ENCODE measurements around the gene MARCHF7.

- TF ChIP-seq MAX (IDR thresholded peaks at IDR 0.05; ENCODE audit: low read depth, low read length) (no peak), CTCF (IDR thresholded peaks at IDR 0.05; ENCODE audit: low read depth, low read length) (no peak), MYC (IDR thresholded peaks at IDR 0.05; ENCODE audit: low read depth, low read length) (no peak)
Observed at GRCh38 chr2:159725713-159726112, 13.4 kb downstream of the MARCHF7 start.

Measured in NB4 (cell line).